HG03575 (cell line): Measurements from ENCODE around the gene MAP2K5.

Source experiments
- ATAC-seq: cut with Tn5 transposase; IDR thresholded peaks from one replicate; pipeline ENCODE4 v1.9.1; 2021; ENCODE audit not compliant: unreplicated experiment, insufficient number of reproducible peaks, low FRiP score; ENCODE audit errors: extremely low read depth

Gene MAP2K5

DNA sequence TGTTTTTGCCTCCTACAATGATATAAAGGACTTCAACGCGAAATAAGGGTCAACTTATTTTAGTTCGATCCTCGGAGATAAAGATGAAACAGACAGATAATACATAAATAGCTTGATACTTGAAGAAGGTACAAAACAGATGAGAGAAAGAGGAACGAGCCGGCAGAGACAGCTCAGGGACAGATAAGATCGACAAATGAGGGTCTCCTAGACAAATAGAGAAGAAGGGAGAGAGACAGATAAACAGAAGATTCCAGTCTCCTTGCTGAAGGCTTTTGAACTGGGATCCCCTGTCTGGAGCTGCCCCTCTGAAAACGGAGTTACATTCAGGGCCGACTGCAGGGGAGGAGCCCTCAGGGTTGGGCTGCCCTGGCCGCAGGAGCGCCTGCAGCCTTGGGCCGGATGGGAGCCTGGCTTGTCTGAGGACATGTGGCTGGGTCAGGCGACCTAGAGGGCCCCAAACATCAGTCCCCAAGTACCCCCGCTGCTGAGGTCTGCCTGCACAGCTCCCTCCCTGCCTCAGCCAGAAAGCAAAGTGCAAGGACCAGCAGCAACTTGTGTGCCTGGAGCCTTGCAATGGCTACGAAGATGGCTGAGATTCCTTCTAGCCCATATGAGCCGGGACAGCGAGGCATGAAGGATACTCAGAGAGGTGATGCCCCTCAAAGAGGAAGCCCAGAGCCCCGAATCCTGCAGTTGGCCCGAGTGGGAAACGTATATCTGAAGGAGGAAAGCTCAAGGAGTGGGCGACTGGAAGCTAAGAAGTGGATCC lies 281.9 kb downstream of the MAP2K5 start:
- no peak for ATAC-seq

GRCh38 chr15:67824976-67825880 lies 282.7 kb downstream of the MAP2K5 start, which contains the start of gene SKOR1:
Gene SKOR1 (plus strand): TSS chr15:67825509. CDS start chr15:67825603, 94 bp downstream.
- no peak for ATAC-seq

DNA sequence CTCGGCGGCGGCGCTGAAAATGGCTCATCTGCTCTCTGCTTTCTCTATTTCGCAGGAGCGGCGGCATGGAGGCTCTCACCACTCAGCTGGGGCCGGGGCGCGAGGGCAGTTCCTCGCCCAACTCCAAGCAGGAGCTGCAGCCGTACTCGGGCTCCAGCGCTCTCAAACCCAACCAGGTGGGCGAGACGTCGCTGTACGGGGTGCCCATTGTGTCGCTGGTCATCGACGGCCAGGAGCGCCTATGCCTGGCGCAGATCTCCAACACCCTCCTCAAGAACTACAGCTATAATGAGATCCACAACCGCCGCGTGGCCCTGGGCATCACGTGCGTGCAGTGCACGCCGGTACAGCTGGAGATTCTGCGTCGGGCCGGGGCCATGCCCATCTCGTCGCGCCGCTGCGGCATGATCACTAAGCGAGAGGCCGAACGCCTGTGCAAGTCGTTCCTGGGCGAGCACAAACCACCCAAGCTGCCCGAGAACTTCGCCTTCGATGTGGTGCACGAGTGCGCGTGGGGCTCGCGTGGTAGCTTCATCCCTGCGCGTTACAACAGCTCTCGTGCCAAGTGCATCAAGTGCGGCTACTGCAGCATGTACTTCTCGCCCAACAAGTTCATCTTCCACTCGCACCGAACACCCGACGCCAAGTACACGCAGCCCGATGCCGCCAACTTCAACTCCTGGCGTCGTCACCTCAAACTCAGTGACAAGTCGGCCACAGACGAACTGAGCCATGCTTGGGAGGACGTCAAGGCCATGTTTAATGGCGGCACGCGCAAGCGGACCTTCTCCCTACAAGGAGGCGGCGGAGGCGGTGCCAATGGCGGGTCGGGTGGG lies 283.6 kb downstream of the MAP2K5 start:
- no peak for ATAC-seq

DNA sequence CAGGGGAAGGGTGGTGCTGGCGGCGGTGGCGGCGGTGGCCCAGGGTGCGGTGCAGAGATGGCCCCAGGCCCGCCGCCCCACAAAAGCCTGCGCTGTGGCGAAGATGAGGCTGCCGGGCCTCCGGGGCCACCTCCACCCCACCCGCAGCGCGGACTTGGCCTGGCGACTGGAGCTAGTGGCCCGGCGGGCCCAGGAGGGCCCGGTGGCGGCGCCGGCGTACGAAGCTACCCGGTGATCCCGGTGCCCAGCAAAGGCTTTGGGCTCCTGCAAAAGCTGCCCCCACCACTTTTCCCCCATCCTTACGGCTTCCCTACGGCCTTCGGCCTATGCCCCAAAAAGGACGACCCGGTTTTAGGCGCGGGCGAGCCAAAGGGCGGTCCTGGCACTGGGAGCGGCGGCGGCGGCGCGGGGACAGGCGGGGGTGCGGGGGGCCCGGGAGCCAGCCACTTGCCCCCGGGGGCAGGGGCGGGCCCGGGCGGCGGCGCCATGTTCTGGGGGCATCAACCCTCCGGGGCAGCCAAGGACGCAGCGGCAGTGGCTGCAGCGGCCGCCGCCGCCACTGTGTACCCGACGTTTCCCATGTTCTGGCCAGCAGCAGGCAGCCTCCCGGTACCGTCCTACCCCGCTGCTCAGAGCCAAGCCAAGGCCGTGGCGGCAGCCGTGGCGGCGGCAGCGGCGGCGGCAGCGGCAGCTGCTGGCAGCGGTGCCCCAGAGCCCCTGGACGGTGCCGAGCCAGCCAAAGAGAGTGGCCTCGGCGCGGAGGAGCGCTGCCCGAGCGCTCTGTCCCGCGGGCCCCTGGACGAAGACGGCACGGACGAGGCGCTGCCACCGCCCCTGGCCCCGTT lies 284.4 kb downstream of the MAP2K5 start:
- no peak for ATAC-seq

DNA sequence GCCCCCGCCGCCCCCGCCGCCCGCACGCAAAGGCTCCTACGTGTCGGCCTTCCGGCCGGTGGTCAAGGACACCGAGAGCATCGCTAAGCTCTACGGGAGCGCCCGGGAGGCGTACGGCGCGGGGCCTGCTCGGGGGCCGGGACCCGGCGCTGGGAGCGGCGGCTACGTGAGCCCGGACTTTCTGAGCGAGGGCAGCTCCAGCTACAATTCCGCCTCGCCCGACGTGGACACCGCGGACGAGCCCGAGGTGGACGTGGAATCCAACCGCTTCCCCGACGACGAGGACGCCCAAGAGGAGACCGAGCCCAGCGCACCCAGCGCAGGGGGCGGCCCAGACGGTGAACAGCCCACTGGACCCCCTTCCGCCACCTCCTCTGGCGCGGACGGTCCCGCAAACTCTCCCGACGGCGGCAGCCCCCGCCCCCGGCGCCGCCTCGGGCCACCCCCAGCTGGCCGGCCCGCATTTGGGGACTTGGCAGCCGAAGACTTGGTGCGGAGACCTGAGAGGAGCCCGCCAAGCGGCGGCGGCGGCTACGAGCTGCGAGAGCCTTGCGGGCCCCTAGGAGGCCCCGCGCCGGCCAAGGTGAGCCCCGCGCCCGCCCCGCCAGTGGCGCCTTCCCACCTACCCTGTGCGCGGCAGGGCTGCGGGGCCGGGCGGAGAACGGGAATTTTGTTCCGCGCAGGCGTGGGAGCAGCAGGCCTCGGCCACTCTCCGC lies 285.2 kb downstream of the MAP2K5 start:
- ATAC-seq: no peak

DNA sequence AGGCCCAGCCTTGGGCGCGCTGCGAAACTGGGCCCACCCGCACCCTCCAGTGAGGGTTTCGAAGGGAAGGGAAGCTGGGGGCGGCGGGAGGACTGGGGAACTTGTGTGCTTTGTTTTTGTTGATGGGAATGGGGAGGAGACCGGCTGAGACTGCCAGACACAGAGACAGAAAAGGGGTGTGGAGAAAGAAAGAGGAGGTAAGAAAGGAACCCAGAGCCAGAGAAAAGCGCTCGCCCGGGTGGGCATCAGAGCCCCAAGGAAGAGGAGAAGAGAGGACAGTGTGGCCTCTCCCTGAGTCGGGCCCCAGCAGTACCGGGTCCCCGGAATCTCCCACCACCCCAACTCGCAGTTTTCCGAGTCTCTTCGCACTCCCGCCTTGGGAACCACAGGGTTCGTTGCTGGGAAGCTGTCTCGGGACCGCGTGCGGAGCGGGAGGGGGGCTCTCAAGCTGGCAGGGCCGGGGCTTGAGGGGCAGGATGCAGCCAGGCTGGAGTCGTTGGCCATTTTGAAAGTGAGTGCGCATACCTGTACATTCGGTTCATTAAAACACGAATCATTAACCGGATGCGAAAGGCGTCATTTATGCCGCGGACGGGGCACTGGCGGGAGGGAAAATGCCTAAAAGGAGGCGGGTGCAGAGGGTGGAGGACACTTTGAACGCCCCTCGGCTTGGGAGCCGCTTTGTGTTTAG lies 285.9 kb downstream of the MAP2K5 start:
- ATAC-seq: no peak

DNA sequence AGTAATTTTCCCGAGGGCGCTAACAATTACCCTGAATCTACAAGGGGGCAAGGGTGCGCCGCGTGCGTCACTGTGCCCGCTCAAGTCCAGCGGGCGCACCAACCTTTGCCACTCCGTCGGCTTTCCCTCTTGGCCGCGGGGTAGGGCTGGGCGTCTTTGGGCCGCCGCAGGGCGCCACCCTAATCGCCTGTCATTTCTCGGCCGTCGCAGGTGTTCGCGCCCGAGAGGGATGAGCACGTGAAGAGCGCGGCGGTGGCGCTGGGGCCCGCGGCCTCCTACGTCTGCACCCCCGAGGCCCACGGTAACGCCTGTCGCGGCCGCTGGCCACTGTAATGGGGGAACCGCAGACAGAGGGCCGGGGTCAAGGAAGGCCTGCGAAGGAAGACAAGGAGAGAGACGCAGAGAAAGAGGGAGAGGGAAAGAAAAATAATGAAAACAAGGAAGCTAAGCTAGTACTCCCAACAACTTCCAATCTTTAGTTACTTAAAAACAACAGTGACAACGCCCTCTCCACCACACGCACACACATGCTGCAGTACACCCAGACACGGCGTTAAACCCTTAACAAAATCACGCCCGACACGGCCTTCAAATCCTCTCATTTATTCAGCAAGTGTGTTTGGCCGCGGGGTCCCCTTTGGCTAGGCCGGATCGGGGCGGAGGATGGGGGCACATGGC lies 286.6 kb downstream of the MAP2K5 start:
- no peak for ATAC-seq

DNA sequence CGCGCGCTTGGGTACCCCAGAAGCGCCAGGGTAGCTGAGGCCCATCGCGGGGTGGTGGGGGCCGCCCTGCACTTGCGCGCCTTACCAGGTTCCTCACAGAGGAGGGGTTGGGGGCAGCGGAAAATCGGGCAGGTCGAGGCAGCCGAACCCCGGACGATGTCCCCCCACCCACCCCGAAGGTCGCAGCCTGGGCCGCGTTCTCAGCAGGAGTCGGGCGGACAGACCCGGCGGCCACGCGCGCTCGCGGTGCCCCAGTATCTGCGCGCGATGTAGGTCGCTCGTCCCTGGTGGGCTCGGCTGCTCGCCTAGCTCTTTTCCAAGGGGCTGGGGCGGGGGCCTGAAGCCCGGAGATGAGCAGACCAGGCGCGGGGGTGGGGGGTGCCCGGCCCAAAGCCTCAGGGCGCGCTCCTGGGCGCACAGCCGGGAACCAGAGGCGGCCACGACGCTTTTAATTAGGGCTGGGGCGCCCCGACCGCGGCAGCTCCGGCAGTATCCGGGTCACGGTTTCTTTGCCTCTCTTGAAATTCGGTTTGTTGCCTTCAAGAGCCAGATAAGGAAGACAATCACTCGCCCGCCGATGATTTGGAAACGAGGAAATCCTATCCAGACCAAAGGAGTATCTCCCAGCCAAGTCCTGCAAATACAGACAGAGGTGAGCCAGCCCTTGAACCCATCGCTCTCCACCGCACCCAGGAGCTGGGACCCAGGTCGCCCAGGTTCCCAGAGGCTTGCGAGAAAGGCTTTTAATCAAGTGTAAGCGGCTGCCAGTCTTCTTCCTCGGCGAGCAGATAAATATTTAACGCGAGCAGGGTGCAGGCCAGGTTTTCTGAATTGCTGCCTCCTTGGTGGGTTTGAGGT lies 287.4 kb downstream of the MAP2K5 start:
- ATAC-seq: no peak

GRCh38 chr15:67831363-67831762 lies 288.9 kb downstream of the MAP2K5 start:
- ATAC-seq: no peak

DNA sequence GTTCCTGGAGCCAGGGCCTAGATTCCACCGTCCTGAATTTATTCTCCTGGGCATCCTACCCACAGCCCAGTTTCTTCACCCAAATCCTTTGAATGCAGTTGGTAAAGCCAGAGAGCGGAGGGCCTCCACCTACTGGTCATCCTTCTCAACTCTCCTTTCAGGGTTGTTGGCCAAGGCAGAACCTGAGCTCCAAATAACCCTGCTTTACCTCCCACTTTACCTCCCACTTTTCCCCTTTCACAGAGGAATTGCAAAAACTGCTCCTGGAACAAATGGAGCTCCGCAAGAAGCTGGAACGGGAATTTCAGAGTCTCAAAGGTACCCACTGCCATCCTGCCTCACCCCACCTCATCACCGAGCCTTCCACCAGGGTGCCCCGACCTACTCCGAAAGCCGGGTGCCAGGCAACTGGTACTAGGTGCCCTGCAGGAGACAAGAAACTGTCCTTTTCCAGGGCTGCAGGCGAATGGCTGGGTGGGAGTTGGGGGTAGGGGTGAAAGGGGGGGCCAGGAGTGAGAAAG lies 289.6 kb downstream of the MAP2K5 start:
- ATAC-seq: no peak

DNA sequence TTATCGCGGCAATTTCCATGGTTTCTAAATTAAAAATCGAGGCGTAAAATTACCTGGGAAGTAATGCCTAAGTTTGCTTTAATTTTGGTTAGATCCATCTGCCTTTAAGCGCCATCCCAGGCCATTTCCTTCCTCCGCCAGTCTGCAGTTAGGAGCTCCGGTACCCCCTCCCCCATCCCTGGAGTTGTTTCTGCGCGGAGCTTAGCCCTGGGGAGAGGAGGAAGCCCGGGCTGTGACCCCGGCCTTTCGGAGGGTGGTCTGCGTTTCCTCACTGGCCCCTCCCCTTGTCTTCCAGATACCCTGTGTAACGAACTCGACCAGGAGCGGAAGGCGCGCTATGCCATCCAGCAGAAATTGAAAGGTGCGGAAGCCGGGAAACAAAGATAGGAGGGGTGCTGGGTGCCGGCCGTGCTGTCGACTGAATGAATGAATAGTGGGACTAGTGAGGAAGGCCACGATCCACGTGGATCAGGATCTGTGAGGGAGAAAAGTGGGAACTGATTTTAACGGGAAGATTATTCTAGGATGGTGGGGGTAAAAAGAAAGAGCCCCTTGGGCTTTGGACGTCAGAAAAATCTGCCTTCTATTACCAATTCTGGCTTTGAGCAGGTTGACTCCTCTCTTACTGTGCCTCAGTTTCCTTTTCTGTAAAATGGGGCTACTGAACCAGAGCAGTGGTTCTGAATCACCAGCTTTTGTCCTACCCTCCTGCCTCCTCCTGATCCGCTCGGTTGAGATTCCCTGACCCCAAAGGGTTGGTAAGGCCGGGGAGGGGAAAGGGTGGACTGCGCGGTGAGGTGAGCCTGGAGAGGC lies 290.6 kb downstream of the MAP2K5 start:
- ATAC-seq: no peak

DNA sequence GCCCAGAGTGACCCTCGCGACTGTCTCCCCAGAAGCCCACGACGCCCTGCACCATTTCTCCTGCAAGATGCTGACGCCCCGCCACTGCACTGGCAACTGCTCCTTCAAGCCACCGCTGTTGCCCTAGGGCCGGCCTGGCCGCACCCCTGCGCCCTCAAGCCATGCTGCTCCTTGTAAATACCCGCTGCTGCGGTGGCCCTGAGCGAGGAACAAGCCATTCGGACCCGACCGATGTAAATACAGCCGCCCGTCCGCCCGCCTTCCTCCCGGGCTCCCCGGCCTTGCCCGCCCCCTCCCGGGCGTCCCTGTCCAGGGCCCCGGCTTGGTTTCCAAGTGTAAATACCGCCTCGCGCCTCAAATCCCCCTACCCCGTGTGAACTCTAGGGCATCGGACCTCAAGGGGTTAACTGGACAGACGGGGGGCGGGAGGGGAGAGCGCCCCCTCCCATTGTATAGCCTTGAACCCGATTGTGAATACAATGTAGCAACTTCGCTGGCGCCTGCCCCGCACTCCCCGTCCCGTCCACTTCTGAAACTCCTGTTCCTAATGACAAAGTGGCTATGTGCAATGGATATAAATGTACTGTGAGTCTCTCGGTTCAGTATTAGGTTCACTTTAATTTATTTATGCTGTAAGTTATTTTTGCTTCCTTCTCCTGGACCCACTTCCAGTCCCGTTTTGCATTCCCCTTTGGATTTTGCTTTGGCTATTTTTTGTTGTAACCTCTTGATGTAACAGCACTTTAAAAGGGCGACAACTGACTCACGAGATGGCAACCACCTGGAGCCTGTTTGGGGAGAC lies 291.4 kb downstream of the MAP2K5 start:
- no peak for ATAC-seq

DNA sequence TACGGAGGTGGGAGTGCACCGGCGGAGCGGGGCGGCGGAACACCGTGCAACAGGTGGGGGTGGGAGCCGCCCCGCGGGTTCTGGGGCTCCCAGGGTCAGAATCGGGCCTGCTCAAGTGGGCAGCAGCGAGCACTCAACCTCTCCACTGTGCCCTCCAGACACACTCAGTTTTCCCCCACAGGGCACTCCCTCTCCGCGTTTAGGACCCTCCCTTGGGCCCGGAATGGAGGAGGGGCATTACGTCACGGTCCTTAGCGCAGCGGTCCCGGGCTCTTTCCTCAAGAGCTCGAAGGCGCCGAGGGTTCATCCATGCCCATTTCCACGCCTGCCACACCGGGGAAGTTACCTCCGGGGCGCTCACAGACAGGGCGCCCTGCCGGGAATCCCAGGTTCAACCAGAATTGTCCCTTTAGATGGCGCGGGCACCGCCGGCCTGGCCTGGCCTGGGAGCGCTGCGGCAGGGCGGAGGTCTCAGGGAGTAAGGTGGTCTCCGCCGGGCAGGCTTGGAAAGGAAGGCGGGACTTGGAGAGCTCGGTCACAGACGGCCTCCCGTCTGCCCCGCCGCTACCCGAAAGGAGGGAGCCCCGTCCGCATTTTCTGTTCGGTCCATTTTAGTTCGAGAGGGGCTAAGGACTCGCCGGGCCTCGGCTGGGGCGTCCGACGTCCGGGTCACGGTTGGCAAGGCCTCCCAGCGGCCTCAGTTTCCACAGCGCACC lies 292.2 kb downstream of the MAP2K5 start:
- no peak for ATAC-seq
